GM23248 (cell line): ENCODE results near the gene KRTAP8-1. TPM values are rescaled to one million over a fixed set of nuclear protein-coding genes. Genes with fewer than 3 reads are reported as not detected.
A peak's percentile ranks its signal among the peaks of the same experiment; 100 is the strongest.

Experiments used
- DNase-seq: peaks from one replicate; pipeline ENCODE4 v3.0.0-alpha.2; 2015
- H2AFZ ChIP-seq: fragments of 200-600 bp; sonication (generic); 2 replicates; pipeline ENCODE4 v1.6.1; 2016; ENCODE audit warnings: antibody characterized with exemption
- H3F3A ChIP-seq: fragments of 200-600 bp; sonication (generic); 2 replicates; pipeline ENCODE4 v1.6.1; 2016; ENCODE audit warnings: mild to moderate bottlenecking, antibody characterized with exemption, mixed run types; ENCODE audit not compliant: insufficient read depth
- H3K27ac ChIP-seq: fragments of 200-600 bp; sonication (generic); 2 replicates; pipeline ENCODE4 v1.5.1; 2016; ENCODE audit warnings: mild to moderate bottlenecking
- H3K27me3 ChIP-seq: fragments of 200-600 bp; sonication (generic); replicated peaks from 2 replicates; pipeline ENCODE4 v1.6.1; 2016; ENCODE audit warnings: mild to moderate bottlenecking; ENCODE audit not compliant: insufficient read depth
- H3K36me3 ChIP-seq: fragments of 200-600 bp; sonication (generic); 2 replicates; pipeline ENCODE4 v1.6.1; 2016; ENCODE audit warnings: low read depth, mild to moderate bottlenecking
- H3K4me1 ChIP-seq: fragments of 200-600 bp; sonication (generic); 2 replicates; pipeline ENCODE4 v1.6.1; 2016; ENCODE audit warnings: mild to moderate bottlenecking; ENCODE audit not compliant: insufficient read depth
- H3K4me2 ChIP-seq: fragments of 200-600 bp; sonication (generic); one replicate; pipeline ENCODE4 v1.6.1; 2016; ENCODE audit warnings: mild to moderate bottlenecking; ENCODE audit not compliant: unreplicated experiment
- H3K4me3 ChIP-seq: fragments of 200-600 bp; sonication (generic); 2 replicates; pipeline ENCODE4 v1.5.1; 2016; ENCODE audit warnings: mild to moderate bottlenecking
- H3K79me2 ChIP-seq: fragments of 200-600 bp; sonication (generic); 2 replicates; pipeline ENCODE4 v1.6.1; 2016; ENCODE audit warnings: mild to moderate bottlenecking; ENCODE audit not compliant: insufficient read depth
- H3K9ac ChIP-seq: fragments of 200-600 bp; sonication (generic); 2 replicates; pipeline ENCODE4 v1.6.1; 2016; ENCODE audit warnings: mild to moderate bottlenecking
- H3K9me2 ChIP-seq: fragments of 200-600 bp; sonication (generic); 2 replicates; pipeline ENCODE4 v1.6.1; 2016; ENCODE audit warnings: mixed run types, mild to moderate bottlenecking, moderate library complexity; ENCODE audit not compliant: insufficient read depth
- H3K9me3 ChIP-seq: fragments of 200-600 bp; sonication (generic); one replicate; pipeline ENCODE4 v1.6.1; 2017; ENCODE audit warnings: low read depth
- H4K20me1 ChIP-seq: fragments of 200-600 bp; sonication (generic); 2 replicates; pipeline ENCODE4 v1.6.0; 2016; ENCODE audit not compliant: insufficient read depth
- EZH2 ChIP-seq: fragments of 200-600 bp; sonication (generic); IDR thresholded peaks from 2 replicates; pipeline ENCODE4 v1.6.1; 2018; ENCODE audit warnings: antibody characterized with exemption, mild to moderate bottlenecking; ENCODE audit not compliant: insufficient read depth, poor library complexity, severe bottlenecking
- EZH2phosphoT487 ChIP-seq: fragments of 200-600 bp; sonication (generic); IDR thresholded peaks from 2 replicates; pipeline ENCODE4 v1.6.1; 2018; ENCODE audit warnings: antibody characterized with exemption, moderate library complexity, mild to moderate bottlenecking, low read depth; ENCODE audit not compliant: insufficient read depth
- WGBS, 2 experiments: methylation state at CpG; one replicate each; pipeline ENCODE4 v1.1.6; 2015 to 2017; ENCODE audit warnings: low lambda C conversion rate in 2 of 2, low coverage in 1 of 2; ENCODE audit errors: missing lambda C conversion rate in 2 of 2; 5-methylcytosine and 5-hydroxymethylcytosine counted together
- in situ Hi-C: fragments of 300-500 bp; cut with MboI; formaldehyde crosslinking; loops from 2 replicates; pipeline ENCODE4 v1.15.0; 2020
- polyA plus RNA-seq: library from polyadenylated mRNA; unstranded; fragments of >200 nt; fragmentation: Nextera tagmentation; extraction: Ambion mirVana; gene quantifications from 2 replicates; pipeline ENCODE4 v1.2.1, GENCODE V29; 2016
- total RNA-seq: library from RNA; depleted of rRNA; stranded (reverse); fragments of >200 nt; shearing (Covaris generic); gene quantifications from 2 replicates; pipeline ENCODE4 v1.2.3, GENCODE V29; 2014

KRTAP8-1 gene
- total and polyA plus RNA-seq, 2 experiments from 2014 or later: not detected

- no peaks in the 10 kb centered on the region for H3K9me2 ChIP-seq
- H3K9me3 ChIP-seq: no peaks in the 10 kb centered on the region
- H3K27me3 ChIP-seq: no peaks in the 10 kb centered on the region
- no peaks in the 10 kb centered on the region for H3F3A ChIP-seq
- WGBS, 2 experiments: 48 to 52% methylated on average over 6 of the region's 6 CpGs
- no peak overlapping the region for H2AFZ ChIP-seq
- no peak for DNase-seq
- no peak overlapping the region for H3K4me3 ChIP-seq
- H3K4me2 ChIP-seq: no peak overlapping the region
- no peak overlapping the region for H3K27ac ChIP-seq
- H3K4me1 ChIP-seq: no peaks in the 10 kb centered on the region
- no peak overlapping the region for H3K9ac ChIP-seq
- no peaks in the 10 kb centered on the region for H3K79me2 ChIP-seq
- H3K36me3 ChIP-seq: no peaks in the 10 kb centered on the region
- in situ Hi-C loops: no loop called here
- no peaks in the 10 kb centered on the region for H4K20me1 ChIP-seq
- no peak for TF ChIP-seq EZH2
- no peak for TF ChIP-seq EZH2phosphoT487
Observed at GRCh38 chr21:30838536-30838935, 25.5 kb upstream of the KRTAP8-1 start.

- Histone ChIP-seq H3K79me2 (no peaks in the 10 kb centered on the region), H4K20me1 (no peaks in the 10 kb centered on the region), H3K4me3 (no peak overlapping the region), H3K27me3 (no peaks in the 10 kb centered on the region), H3K9ac (no peak overlapping the region), H3K4me1 (no peaks in the 10 kb centered on the region), H3K9me2 (no peaks in the 10 kb centered on the region), H3K9me3 (no peaks in the 10 kb centered on the region), H3K36me3 (no peaks in the 10 kb centered on the region), H3F3A (no peaks in the 10 kb centered on the region), H3K4me2 (no peak overlapping the region), H3K27ac (no peak overlapping the region), H2AFZ (no peak overlapping the region)
- in situ Hi-C loops: no loop called here
- 18 to 20% methylated on average over 6 of the region's 6 CpGs for WGBS, 2 experiments
- DNase-seq: peak; percentile 0
- no peak for TF ChIP-seq EZH2phosphoT487
- no peak for TF ChIP-seq EZH2
Observed at GRCh38 chr21:30831194-30831765, 18.2 kb upstream of the KRTAP8-1 start.

- WGBS, 2 experiments: 12 to 24% methylated on average over 4 of the region's 4 CpGs
- no peak within 1 kb of the TSS for H3K4me3 ChIP-seq
- H4K20me1 ChIP-seq: no peaks in the 10 kb centered on the region
- no peak within 1 kb of the TSS for H3K9ac ChIP-seq
- TF ChIP-seq EZH2phosphoT487 (no peak), EZH2 (no peak)
- H3K79me2 ChIP-seq: no peaks in the 10 kb centered on the region
- H3K36me3 ChIP-seq: no peaks in the 10 kb centered on the region
- H3K9me2 ChIP-seq: no peaks in the 10 kb centered on the region
- H3K27me3 ChIP-seq: no peaks in the 10 kb centered on the region
- no peaks in the 10 kb centered on the region for H3F3A ChIP-seq
- no peak within 1 kb of the TSS for H3K4me2 ChIP-seq
- no peak within 1 kb of the TSS for H3K27ac ChIP-seq
- no peak for DNase-seq
- H2AFZ ChIP-seq: no peak within 1 kb of the TSS
- no peaks in the 10 kb centered on the region for H3K4me1 ChIP-seq
- no peaks in the 10 kb centered on the region for H3K9me3 ChIP-seq
- in situ Hi-C loops: no loop called here
Observed at GRCh38 chr21:30829659-30830058, 16.6 kb upstream of the KRTAP8-1 start, which contains the start of gene KRTAP7-1. Gene KRTAP7-1 (minus strand): TSS chr21:30829759. CDS start chr21:30829698, 61 bp downstream.

DNA sequence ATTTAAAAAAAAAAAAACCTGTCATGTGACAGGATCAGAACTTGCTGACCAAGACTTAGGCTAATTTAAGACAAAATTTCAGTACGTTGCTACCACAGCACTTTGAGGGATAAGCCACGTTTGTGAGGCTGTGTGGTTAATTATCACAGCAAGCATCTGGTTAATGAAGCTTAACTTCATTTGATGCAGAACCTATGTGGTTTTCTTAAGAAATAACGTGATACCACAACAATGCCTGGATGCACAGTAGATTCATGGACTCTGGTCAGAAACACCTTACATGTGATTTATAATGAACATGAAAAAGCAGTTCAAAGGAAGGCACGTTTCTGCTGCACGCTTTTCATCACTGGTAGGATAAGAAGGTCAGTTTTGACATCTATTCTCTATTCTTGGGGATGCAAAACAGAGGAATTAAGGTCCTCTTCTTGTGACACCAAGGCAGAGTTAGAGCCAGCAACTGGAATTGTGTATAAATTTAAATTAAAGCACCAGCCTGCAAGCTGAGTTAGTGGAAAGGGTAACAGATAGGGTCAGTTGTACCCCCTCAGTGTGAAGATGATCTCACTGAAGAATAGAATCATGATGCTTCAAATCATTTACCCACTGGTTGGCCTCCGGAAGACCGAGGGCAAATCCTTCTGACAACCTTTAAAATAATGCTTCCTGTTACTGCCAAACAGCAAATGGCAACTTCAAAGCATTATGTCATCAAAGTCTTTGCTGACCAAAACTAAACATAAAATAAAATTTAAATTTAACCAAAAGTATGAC, 6.0 kb upstream of the KRTAP8-1 start:
- Histone ChIP-seq H3K79me2 (no peaks in the 10 kb centered on the region), H2AFZ (no peak overlapping the region), H3K36me3 (no peaks in the 10 kb centered on the region), H3K27ac (no peak overlapping the region), H3K9me3 (no peaks in the 10 kb centered on the region), H3K4me3 (no peak overlapping the region), H3K4me1 (no peaks in the 10 kb centered on the region), H3K27me3 (no peaks in the 10 kb centered on the region), H3F3A (no peaks in the 10 kb centered on the region), H3K9me2 (no peaks in the 10 kb centered on the region), H3K9ac (no peak overlapping the region), H3K4me2 (no peak overlapping the region), H4K20me1 (no peaks in the 10 kb centered on the region)
- TF ChIP-seq EZH2 (no peak), EZH2phosphoT487 (no peak)
- no peak for DNase-seq
- WGBS, 2 experiments: 8% methylated on average over 7 of the region's 7 CpGs
- in situ Hi-C loops: no loop called here
